HL-60 (cell line): ENCODE results near the gene TENM4.

Source experiments
- DNase-seq, 2 experiments: peaks; one replicate each; pipeline ENCODE4 v3.0.0-alpha.2; 2010 to 2020; ENCODE audit warnings: low read depth in 1 of 2, low spot score in 1 of 2
- H3K27ac ChIP-seq: fragments of 250-450 bp; sonication (Bioruptor Pico); replicated peaks from 2 replicates; pipeline ENCODE4 v1.5.1; 2020; ENCODE audit warnings: mild to moderate bottlenecking, moderate library complexity
- H3K27me3 ChIP-seq: fragments of 250-450 bp; sonication (Bioruptor Pico); 2 replicates; pipeline ENCODE4 v1.5.1; 2021; ENCODE audit warnings: mild to moderate bottlenecking, moderate library complexity; ENCODE audit not compliant: insufficient read depth, poor library complexity, severe bottlenecking
- H3K4me3 ChIP-seq: replicated peaks from 2 replicates; pipeline ENCODE4 v1.5.1; 2011; ENCODE audit warnings: mild to moderate bottlenecking, control low read depth, low read length; ENCODE audit not compliant: insufficient read depth
- CTCF ChIP-seq: IDR thresholded peaks from one replicate; pipeline ENCODE4 v1.5.1; 2011; ENCODE audit warnings: low read length, control low read depth, inconsistent platforms; ENCODE audit not compliant: insufficient read depth
- GABPA ChIP-seq: IDR thresholded peaks from 2 replicates; pipeline ENCODE4 v1.6.1; 2012; ENCODE audit warnings: low read depth
- POLR2AphosphoS5 ChIP-seq: IDR thresholded peaks from 2 replicates; pipeline ENCODE4 v1.6.1; 2012; ENCODE audit warnings: low read depth
- REST ChIP-seq: IDR thresholded peaks from 2 replicates; pipeline ENCODE4 v1.6.1; 2012; ENCODE audit warnings: low read depth; ENCODE audit not compliant: insufficient replicate concordance
- SPI1 ChIP-seq: IDR thresholded peaks from 2 replicates; pipeline ENCODE4 v1.6.1; 2012; ENCODE audit warnings: low read depth, mild to moderate bottlenecking, borderline replicate concordance

Gene TENM4

GRCh38 chr11:79383874-79384273, 57.0 kb downstream of the TENM4 start:
- TF ChIP-seq GABPA, result no peak
- TF ChIP-seq POLR2AphosphoS5, result no peak
- TF ChIP-seq REST, result no peak
- TF ChIP-seq SPI1, result no peak
- TF ChIP-seq CTCF, result no peak
- DNase-seq, result no peak
- no peaks in the 10 kb centered on the region for H3K27me3 ChIP-seq
- no peak overlapping the region for H3K27ac ChIP-seq
- H3K4me3 ChIP-seq, result no peak overlapping the region

DNA sequence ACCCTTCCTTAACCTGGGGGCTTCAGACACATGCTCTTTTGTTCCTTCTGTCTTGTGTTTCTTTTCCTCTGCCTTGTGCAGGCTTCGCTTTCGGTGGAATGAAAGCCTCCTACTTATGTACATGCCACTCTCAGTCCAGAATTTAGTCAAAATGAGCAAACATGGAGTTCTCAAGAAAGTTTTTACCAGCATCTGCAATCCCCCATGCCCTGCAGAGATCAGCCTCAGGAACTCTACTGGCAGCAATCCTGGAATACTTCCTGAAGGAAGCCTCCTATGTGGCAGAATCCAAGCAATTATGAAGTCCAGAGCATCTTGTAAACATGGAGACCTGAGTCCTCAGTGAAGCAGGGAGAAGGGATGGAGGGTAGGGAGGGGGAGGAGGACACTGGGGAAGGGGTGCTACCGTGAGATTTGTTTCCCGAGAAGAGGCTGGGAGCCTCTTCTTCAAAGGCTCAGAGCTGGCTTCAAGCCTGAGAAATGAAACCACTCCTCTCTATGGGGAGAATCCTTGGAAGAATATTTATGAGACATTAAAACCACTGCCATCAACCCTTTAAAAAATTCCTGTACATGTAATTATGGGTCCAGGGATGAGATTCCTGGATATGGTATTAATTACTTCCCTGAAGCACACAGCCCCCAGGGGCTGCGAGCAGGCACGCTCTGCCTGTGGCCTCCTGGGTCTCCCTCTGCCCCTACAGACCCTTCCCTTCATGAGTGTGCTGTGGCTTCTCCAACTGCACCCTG, 58.4 kb downstream of the TENM4 start:
- H3K4me3 ChIP-seq, result no peak overlapping the region
- no peak for DNase-seq
- H3K27ac ChIP-seq, result no peak overlapping the region
- H3K27me3 ChIP-seq, result no peaks in the 10 kb centered on the region
- no peak for TF ChIP-seq POLR2AphosphoS5
- no peak for TF ChIP-seq REST
- TF ChIP-seq SPI1, result no peak
- no peak for TF ChIP-seq CTCF

DNA sequence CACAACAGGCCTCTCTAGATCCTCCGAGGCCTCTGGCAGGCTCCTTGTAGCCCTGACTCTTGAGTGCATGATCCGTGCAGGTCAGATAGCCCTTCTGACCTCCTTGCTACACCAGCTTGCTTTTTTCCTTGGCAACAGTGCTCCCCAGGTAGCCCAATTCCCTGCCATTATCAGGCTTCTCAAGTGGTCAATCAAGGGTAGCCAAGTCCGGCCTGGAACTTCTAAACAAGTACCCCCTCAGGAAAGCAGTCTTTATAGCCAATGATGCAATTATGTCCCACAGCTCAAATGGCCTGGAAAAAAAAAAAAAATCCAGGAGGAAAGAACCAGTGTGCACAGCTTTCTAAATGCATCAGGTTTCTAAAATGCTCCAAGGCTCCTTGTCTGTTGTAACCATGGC, 59.8 kb downstream of the TENM4 start:
- H3K27ac ChIP-seq, result no peak overlapping the region
- no peaks in the 10 kb centered on the region for H3K27me3 ChIP-seq
- no peak for TF ChIP-seq CTCF
- TF ChIP-seq POLR2AphosphoS5, result no peak
- no peak overlapping the region for H3K4me3 ChIP-seq
- DNase-seq, result no peak

DNA sequence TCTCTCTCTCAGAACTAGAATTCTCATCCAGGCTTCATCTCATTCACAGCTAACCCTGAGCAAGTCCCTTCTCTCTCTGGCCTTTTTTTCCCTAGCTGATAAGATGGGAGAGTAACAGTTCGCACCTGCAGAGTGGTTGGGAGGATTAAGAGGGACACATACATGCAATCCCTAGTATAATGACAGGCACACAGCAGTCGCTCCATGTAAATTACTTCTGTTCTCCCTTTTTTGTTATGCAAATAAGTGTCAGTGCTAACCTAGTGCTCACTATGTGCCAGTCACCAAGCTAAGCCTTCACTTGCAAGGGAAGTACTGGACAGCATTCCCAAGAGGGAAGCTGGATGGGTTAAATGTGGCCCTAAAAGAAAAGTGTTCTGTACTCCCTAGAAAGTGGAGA, 63.4 kb downstream of the TENM4 start:
- no peak for DNase-seq
- Histone ChIP-seq H3K27me3 (no peaks in the 10 kb centered on the region), H3K27ac (no peak overlapping the region), H3K4me3 (no peak overlapping the region)
- TF ChIP-seq GABPA, result no peak
- no peak for TF ChIP-seq SPI1
- TF ChIP-seq CTCF, result no peak
- no peak for TF ChIP-seq REST
- no peak for TF ChIP-seq POLR2AphosphoS5
